Stimulated activated CD8-positive, alpha-beta memory T cell treated with anti-CD3 and anti-CD28 coated beads, Interleukin-12 subunit alpha, Interleukin-12 subunit beta, amount 100 ng/mL, for 4 hours (primary cell): ENCODE data around the gene RABL3.
"Not testable (repeated sequence)": the region's sequence is repeated elsewhere in the genome, so short reads cannot be mapped to it uniquely, and the experiment has no call there.

Experiments used
- DNase-seq: peaks from one replicate; pipeline ENCODE4 v3.0.0-alpha.2; 2020; ENCODE audit warnings: low read depth

Gene RABL3

DNA sequence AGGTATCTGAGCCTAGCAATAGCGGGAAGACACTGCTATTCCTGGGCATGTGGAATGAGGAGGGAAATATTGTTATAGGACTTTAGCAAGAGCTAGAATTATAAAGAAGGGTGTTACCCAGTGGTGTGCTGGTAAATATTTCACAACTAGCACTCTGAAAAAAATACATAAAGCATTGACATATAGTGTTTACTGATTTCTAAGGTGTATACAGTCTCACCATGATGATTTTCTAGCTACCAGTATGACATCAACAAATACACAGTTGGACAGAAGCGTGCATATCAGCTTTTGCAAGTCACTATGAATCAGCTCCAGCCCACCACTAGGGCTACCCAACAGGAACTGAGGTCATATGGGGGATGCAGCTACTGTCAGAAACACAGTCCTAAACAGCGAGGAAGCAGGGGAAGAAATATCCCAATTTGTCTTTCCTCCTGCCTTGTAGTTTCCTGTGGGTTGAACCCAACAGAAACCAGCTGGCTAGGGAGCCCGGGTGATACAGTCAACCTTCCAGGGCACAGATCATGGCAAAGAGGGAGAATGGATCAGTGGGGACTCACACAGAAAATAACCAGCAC, 99.9 kb downstream of the RABL3 start:
- DNase-seq: no peak

DNA sequence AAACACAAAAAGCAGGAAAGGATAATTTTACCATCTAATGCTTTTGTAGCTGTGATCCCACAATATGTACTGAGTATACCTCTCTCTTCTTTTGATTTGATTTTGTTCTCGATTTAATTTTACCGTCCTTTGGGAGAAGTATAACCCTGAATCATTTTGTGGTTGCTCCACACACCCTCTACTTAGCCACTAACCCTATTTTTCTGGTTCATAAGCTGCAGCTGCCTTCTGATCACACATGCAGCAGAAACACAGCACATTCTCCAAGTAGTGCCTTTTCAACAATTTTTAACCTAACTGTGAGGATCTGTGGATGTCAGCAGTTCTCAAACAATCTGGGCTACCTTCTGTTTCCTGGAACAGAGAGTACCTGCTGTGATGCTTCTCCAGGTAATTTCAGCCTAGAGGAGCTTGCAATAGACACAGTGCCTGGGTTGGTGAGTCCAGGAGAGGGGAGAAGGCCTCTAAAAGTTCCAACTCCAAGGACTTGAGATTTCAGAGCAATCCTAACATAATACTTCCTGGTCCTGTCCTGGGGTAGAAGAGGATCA, 100.5 kb downstream of the RABL3 start:
- DNase-seq: no peak

DNA sequence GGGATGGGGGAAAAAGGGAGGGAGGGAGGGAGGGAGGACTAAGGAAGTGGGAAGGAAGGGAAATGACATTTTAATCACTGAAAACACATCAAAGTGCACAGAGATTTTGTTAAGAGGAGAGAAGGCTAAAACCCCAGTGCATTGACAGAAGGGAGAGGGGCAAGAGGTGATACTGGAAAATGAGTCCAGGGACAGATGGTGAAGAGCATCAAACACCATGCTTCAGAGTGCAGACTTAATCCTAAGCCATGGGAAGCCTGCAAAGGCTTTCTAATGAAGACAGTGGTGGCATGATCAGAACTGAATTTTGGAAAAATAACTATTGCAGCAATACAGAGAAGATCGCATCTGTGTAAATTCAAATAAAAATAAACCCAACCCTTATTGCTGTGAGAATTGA, 102.1 kb downstream of the RABL3 start:
- DNase-seq: no peak

DNA sequence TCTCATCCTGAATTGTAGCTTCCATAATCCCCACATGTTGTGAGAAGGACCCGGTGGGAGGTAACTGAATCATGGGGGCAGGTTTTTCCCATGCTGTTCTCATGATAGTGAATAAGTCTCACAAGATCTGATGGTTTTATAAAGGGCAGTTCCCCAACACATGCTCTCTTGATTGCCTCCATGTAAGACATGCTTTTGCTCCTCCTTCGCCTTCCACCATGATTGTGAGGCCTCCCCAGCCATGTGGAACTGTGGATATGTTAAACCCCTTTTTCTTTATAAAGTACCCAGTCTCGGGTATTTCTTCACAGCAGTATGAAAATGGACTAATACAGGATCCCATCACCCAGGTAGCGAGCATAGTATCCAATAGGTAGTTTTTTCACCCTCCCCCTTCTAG, 103.5 kb downstream of the RABL3 start:
- not testable (repeated sequence) for DNase-seq

DNA sequence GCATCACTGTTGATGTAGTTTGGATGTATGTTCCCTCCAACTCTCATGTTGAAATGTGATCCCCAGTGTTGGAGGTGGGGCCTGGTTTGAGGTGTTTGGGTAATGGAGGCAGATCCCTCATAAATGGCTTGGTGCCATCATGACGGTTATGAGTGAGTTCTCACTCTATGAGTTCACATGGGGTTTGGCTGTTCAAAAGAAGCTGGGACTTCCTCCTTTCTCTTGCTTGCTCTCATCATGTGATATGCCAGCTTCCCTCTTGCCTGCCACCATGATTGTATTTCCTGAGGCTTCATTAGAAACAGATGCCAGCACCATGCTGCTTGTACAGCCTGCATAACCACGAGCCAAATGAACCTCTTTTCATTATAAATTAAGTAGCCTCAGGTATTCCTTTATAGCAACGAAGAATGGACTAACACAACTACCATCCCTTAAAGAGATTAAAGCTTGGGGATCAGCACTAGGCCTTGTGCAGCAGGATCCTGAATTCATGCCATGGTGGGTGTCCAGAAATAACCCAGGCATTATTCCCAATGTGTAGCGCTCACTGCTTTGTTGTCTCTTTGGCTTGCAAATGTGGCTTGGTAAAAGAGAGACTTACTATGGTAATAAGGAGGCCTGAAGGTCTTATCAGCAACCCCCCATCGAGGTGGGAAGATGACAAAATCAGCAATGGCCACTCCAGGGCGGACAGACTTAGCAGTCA, 104.3 kb downstream of the RABL3 start:
- DNase-seq: no peak

DNA sequence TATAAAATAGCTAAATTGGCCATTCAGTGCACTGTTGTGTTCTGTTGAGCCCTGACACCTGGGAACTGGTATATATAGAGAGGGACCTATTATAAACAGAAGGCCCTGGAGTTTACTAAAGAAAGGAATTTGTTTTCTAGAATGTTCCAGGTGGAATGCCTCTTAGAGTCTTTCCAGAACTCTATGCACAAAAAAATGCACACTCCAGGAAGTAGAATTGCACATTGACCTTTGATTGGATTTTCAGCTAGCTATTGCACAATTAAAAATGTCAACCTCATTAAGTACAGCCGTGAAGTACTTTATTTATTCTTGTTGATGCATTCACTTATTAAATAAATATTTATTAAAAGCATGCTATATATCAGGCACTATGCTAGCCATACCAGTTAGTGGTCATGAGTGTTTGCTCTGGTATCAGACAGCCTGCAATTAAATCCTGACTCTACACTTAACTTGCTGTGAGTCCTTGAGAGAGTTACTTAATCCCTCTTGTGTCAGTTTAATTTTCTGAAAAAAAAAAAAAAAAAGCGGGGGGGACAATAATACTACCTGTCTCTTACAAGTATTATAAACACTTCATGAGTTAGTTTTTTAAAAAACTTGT, 105.4 kb downstream of the RABL3 start:
- DNase-seq: no peak
